Glutamatergic neuron (in vitro differentiated cells): ENCODE data around the gene PLG. TPM values are rescaled to one million over a fixed set of nuclear protein-coding genes. Genes with fewer than 3 reads are reported as not detected.
A peak's percentile ranks its signal among the peaks of the same experiment; 100 is the strongest.
"Not testable (repeated sequence)": the region's sequence is repeated elsewhere in the genome, so short reads cannot be mapped to it uniquely, and the experiment has no call there.

ENCODE experiments used
- DNase-seq: peaks from one replicate; pipeline ENCODE4 v3.0.0; 2022
- H3K27ac Mint-ChIP-seq: one replicate; pipeline ENCODE4 v1.8.0; 2020; ENCODE audit warnings: mild to moderate bottlenecking, mixed read lengths, inconsistent platforms; ENCODE audit not compliant: unreplicated experiment
- H3K27me3 Mint-ChIP-seq: one replicate; pipeline ENCODE4 v1.8.0; 2020; ENCODE audit warnings: mild to moderate bottlenecking, moderate library complexity, mixed read lengths, inconsistent platforms; ENCODE audit not compliant: unreplicated experiment
- H3K36me3 Mint-ChIP-seq: one replicate; pipeline ENCODE4 v1.8.0; 2020; ENCODE audit warnings: mild to moderate bottlenecking, mixed read lengths, inconsistent platforms; ENCODE audit not compliant: unreplicated experiment
- H3K4me1 Mint-ChIP-seq: one replicate; pipeline ENCODE4 v1.8.0; 2020; ENCODE audit warnings: mild to moderate bottlenecking, low read depth, mixed read lengths, inconsistent platforms; ENCODE audit not compliant: unreplicated experiment
- H3K4me3 Mint-ChIP-seq: one replicate; pipeline ENCODE4 v1.8.0; 2020; ENCODE audit warnings: mild to moderate bottlenecking, mixed read lengths, inconsistent platforms; ENCODE audit not compliant: unreplicated experiment
- H3K9me3 Mint-ChIP-seq: one replicate; pipeline ENCODE4 v1.8.0; 2020; ENCODE audit warnings: mild to moderate bottlenecking, moderate library complexity, mixed read lengths, inconsistent platforms; ENCODE audit not compliant: unreplicated experiment
- total RNA-seq: library from RNA; stranded (reverse); fragmentation: NEBNext Ultra II Directional; extraction: Animal tissue kit (Norgen Biotek cat#: 25700); gene quantifications from one replicate; pipeline ENCODE4 v1.2.1, GENCODE V29; 2021; ENCODE audit not compliant: unreplicated experiment
- TF ChIP-seq, protein P1 (sequence below): fragments of 200-600 bp; sonication (generic); IDR thresholded peaks from one replicate; pipeline ENCODE4 v1.5.0; 2021; ENCODE audit not compliant: partially characterized antibody, unreplicated experiment

Gene PLG
- total RNA-seq, 1 donor from 2014 or later: not detected

DNA sequence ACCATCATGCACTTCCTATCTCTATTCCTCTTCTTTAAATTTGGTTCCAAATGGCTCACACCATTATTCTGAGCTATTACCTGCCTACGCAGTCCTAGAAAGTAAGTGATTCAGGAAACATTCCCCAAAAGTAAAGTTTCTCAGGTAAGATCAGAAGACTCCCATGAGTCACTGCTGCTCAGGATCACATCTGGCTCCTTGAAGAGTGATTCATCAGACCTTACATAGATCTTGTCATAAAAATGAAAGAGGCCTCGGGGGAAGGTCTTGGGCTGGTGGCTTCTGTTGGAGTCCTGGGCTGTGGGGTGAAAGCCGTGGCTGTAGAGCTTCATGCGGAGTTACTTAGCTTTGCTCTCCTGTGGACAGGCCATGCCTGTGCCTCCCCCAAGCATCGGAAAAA lies 35.9 kb downstream of the PLG start:
- H3K36me3 Mint-ChIP-seq: peaks cover 10% of the 10 kb centered on the region
- no peak for DNase-seq
- TF ChIP-seq, protein P1, sequence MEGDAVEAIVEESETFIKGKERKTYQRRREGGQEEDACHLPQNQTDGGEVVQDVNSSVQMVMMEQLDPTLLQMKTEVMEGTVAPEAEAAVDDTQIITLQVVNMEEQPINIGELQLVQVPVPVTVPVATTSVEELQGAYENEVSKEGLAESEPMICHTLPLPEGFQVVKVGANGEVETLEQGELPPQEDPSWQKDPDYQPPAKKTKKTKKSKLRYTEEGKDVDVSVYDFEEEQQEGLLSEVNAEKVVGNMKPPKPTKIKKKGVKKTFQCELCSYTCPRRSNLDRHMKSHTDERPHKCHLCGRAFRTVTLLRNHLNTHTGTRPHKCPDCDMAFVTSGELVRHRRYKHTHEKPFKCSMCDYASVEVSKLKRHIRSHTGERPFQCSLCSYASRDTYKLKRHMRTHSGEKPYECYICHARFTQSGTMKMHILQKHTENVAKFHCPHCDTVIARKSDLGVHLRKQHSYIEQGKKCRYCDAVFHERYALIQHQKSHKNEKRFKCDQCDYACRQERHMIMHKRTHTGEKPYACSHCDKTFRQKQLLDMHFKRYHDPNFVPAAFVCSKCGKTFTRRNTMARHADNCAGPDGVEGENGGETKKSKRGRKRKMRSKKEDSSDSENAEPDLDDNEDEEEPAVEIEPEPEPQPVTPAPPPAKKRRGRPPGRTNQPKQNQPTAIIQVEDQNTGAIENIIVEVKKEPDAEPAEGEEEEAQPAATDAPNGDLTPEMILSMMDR: no peak
- H3K4me1 Mint-ChIP-seq: no peaks in the 10 kb centered on the region
- H3K27me3 Mint-ChIP-seq: peaks cover 3% of the 10 kb centered on the region
- H3K27ac Mint-ChIP-seq: no peak overlapping the region
- no peak overlapping the region for H3K4me3 Mint-ChIP-seq
- H3K9me3 Mint-ChIP-seq: peaks cover 5% of the 10 kb centered on the region

DNA sequence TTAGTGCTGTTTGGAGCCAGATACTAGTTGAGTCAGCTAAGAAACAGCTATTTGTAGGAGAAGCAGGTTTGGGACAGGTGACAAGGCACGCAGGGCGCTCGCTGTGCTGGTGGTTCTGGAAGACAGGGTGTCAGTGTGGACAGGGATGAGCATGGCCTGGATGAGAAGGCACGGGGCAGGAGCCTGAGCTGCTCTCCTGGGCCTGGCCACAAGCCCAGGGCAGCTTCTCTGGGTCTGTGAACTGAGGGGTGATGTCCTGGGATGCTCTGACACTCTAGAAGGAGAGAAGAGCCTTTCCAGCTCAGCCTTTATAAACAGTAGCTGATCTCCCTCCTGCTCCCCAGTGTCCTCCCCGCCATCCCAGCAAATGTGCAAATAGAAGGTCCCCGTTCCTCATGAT lies 37.9 kb downstream of the PLG start:
- H3K4me1 Mint-ChIP-seq: no peaks in the 10 kb centered on the region

GRCh38 chr6:160741012-160741411 lies 39.0 kb downstream of the PLG start:
- not testable (repeated sequence) for H3K4me1 Mint-ChIP-seq, H3K4me3 Mint-ChIP-seq, DNase-seq, H3K27ac Mint-ChIP-seq, H3K27me3 Mint-ChIP-seq
- peaks cover 11% of the 10 kb centered on the region for H3K9me3 Mint-ChIP-seq
- peaks cover 32% of the 10 kb centered on the region for H3K36me3 Mint-ChIP-seq

More for the DNA sequence above, 37.9 kb downstream of the PLG start:
- peaks cover 8% of the 10 kb centered on the region for H3K9me3 Mint-ChIP-seq
- no peak for DNase-seq
- TF ChIP-seq, protein P1: no peak
- no peak overlapping the region for H3K27ac Mint-ChIP-seq
- H3K36me3 Mint-ChIP-seq: peaks cover 21% of the 10 kb centered on the region
- H3K27me3 Mint-ChIP-seq: peaks cover 3% of the 10 kb centered on the region
- no peak overlapping the region for H3K4me3 Mint-ChIP-seq

DNA sequence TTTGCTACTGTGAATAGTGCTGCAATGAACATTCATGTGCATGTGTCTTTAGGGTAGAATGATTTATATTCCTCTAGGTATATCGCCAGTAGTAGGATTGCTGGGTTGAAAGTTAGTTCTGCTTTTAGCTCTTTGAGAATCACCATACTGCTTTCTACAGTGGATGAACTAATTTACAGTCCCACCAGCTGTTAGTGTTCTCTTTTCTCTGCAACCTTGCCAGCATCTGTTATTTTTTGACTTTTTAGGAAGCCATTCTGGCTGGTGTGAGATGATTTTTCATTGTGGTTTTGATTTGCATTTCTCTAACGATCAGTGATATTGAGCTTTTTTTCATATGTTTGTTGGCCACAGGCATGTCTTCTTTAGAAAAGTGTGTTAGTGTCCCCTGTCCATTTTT lies 40.0 kb downstream of the PLG start:
- peaks cover 3% of the 10 kb centered on the region for H3K27me3 Mint-ChIP-seq
- peaks cover 11% of the 10 kb centered on the region for H3K9me3 Mint-ChIP-seq
- DNase-seq: no peak
- TF ChIP-seq, protein P1: no peak
- no peaks in the 10 kb centered on the region for H3K4me1 Mint-ChIP-seq
- no peak overlapping the region for H3K4me3 Mint-ChIP-seq
- H3K27ac Mint-ChIP-seq: no peak overlapping the region
- peaks cover 35% of the 10 kb centered on the region for H3K36me3 Mint-ChIP-seq

GRCh38 chr6:160750276-160750689 lies 48.2 kb downstream of the PLG start:
- peak; percentile 40 for DNase-seq
- Mint-ChIP-seq H3K4me3 (no peak overlapping the region), H3K27me3 (no peaks in the 10 kb centered on the region), H3K27ac (no peak overlapping the region), H3K4me1 (peaks cover 11% of the 10 kb centered on the region), H3K36me3 (peaks cover 10% of the 10 kb centered on the region), H3K9me3 (peaks cover 3% of the 10 kb centered on the region)
- TF ChIP-seq, protein P1: peak; percentile 70

DNA sequence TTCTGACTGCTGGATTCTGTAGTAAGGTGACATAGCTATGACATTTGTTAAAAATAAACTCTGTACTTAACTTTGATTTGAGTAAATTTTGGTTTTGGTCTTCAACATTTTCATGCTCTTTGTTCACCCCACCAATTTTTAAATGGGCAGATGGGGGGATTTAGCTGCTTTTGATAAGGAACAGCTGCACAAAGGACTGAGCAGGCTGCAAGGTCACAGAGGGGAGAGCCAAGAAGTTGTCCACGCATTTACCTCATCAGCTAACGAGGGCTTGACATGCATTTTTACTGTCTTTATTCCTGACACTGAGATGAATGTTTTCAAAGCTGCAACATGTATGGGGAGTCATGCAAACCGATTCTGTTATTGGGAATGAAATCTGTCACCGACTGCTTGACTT lies 51.2 kb downstream of the PLG start:
- Mint-ChIP-seq H3K4me1 (peaks cover 14% of the 10 kb centered on the region), H3K27ac (peak overlapping the region; percentile 83)
- not testable (repeated sequence) for H3K9me3 Mint-ChIP-seq, H3K36me3 Mint-ChIP-seq, DNase-seq, H3K27me3 Mint-ChIP-seq, H3K4me3 Mint-ChIP-seq
